ENCODE measurements around the gene SCN4A.

GRCh38 chr17:64001763-64002529 is 29.2 kb upstream of the SCN4A start:
- TF ChIP-seq CTCF (IDR thresholded peaks at IDR 0.05) (no peak), REST (IDR thresholded peaks at IDR 0.05; ENCODE audit: insufficient read depth in 1 of 2, low read depth in 2 of 2, low read length in 1 of 2) (no peak), POLR2AphosphoS5 (IDR thresholded peaks at IDR 0.05; ENCODE audit: low read depth, low read length) (no peak), TCF7L2 (IDR thresholded peaks at IDR 0.05; ENCODE audit: low read depth, low read length) (no peak), SIN3A (IDR thresholded peaks at IDR 0.05; ENCODE audit: borderline replicate concordance, insufficient read depth, low read depth, low read length) (no peak)
